Peyer's patch (tissue), 4 donors: Measurements from ENCODE around the gene RABAC1.

Source experiments
- CTCF ChIP-seq, 6 experiments: fragments of 450-650 bp in 4 of 6; fragments of 200-600 bp in 2 of 6; sonication (generic) in 1 of 6; IDR thresholded peaks; one replicate each; pipeline ENCODE4 v1.5.1; 2017 to 2019; ENCODE audit warnings: antibody characterized with exemption in 6 of 6, mild to moderate bottlenecking in 3 of 6, moderate library complexity in 1 of 6
- POLR2A ChIP-seq, 2 donors: fragments of 450-650 bp; IDR thresholded peaks; one replicate each; pipeline ENCODE4 v1.5.1; 2017; ENCODE audit warnings: antibody characterized with exemption in 2 of 2, mild to moderate bottlenecking in 2 of 2, moderate library complexity in 2 of 2

GRCh38 chr19:41933693-41934426, 25.3 kb downstream of the RABAC1 start:
- no peak for TF ChIP-seq CTCF (IDR thresholded peaks at IDR 0.05)
- no peak for TF ChIP-seq POLR2A (IDR thresholded peaks at IDR 0.05)
